ENCODE results near the gene PNMT. TPM values are rescaled to one million over a fixed set of nuclear protein-coding genes. Genes with fewer than 3 reads are reported as not detected.

The PNMT gene, protein sequence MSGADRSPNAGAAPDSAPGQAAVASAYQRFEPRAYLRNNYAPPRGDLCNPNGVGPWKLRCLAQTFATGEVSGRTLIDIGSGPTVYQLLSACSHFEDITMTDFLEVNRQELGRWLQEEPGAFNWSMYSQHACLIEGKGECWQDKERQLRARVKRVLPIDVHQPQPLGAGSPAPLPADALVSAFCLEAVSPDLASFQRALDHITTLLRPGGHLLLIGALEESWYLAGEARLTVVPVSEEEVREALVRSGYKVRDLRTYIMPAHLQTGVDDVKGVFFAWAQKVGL
- 0.20 and 1.0 TPM in 2 replicates for polyA plus RNA-seq

DNA sequence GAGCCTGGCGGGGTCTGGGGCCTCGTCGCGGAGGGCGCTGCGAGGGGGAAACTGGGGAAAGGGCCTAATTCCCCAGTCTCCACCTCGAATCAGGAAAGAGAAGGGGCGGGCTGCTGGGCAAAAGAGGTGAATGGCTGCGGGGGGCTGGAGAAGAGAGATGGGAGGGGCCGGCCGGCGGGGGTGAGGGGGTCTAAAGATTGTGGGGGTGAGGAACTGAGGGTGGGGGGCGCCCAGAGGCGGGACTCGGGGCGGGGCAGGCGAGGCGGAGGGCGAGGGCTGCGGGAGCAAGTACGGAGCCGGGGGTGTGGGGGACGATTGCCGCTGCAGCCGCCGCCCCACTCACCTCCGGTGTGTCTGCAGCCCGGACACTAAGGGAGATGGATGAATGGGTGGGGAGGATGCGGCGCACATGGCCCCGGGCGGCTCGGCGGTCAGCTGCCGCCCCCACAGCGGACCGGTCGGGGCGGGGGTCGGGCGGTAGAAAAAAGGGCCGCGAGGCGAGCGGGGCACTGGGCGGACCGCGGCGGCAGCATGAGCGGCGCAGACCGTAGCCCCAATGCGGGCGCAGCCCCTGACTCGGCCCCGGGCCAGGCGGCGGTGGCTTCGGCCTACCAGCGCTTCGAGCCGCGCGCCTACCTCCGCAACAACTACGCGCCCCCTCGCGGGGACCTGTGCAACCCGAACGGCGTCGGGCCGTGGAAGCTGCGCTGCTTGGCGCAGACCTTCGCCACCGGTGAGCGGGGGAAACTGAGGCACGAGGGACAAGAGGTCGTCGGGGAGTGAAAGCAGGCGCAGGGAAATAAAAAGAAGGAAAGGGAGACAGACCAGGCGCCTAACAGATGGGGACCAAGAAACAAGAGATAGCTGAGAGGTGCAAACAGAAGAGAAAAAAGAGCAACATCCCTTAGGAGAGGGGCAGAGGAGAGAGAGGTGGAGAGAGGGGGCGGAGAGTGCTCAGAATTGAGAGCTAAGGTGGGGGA is at the start of gene PNMT:
TSS of gene PNMT (plus strand) at position 509 of the 980 bp plus-strand sequence. CDS start at position 532, 23 bp downstream.

DNA sequence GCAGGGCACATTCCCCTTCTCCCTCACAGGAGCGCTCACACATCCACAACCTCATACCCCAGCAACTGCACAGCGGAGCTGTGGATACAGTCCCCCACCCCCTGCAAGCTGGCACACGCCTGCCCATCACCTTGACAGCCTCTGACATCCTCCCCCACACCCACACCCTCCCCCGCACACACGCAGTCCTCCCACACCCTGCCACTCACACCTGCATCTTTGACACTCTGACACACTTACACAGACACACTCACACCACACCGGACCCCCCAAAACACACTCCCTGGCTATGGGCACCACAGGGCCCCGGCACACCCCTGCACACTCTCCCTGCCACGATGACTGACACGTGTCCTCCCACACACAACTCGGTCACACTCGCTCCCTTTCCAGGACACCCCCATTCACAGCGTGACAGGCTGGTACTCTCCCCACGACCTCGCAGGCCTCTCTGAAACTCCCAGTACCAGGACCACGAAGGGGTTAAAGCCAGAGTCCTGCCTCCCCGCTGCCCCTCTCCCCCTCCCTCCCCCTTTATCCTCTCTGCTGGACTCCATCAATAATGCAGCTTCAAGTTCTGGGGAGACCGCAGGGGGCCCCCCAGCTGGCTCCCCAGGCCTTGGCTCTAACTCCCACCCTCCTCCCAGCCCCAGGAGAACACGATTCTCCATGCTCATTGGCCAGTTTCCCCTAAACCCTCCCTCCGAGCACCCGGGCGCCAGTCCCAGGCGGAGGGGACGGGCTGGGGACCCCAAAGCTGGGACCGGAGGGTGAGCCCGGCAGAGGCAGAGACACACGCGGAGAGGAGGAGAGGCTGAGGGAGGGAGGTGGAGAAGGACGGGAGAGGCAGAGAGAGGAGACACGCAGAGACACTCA is 41.8 kb upstream of the PNMT start, which contains the start of gene PPP1R1B:
TSS of gene PPP1R1B (plus strand) at position 782 of the 876 bp plus-strand sequence. CDS start 441 bp downstream, outside the sequence.

DNA sequence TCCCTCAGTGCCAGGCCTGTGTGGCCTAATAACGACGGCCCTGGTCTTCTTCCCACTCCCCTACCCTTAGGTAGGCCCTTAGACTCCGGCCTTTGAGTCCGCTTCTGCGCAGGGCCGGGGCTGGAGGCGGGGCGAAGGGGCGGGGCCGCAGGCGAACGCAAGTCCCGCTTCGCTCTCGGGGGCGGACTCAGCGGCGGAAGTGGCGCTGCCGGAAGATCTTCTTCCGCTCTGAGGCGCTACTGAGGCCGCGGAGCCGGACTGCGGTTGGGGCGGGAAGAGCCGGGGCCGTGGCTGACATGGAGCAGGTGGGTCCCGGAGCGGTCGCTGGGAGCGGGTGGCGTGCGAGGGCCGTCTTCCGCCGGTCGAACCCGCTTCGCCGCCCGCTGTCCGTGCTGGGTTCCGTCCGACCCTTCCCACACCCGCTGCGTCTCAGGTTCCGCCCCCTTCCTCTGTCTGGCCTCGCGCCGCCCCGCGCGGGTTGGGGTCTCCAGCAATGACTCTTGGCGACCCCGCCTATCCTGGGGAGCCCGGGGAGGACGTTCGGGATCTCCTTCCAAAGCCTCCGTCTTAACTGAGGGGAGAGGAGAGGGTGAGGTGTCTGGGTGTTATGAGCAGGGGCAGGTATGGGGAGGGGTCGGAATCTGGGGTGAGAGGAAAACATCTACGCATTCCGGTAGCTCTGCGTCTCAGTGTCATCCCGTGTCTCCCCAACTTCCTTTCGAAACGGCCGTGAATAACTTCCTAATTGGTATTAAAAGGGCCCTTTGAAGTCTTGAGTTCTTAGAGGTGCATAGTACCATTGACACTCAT is 31.1 kb upstream of the PNMT start, which contains the start of gene STARD3:
TSS of gene STARD3 (plus strand) at position 218 of the 810 bp plus-strand sequence. CDS start 16,388 bp downstream, outside the sequence.

DNA sequence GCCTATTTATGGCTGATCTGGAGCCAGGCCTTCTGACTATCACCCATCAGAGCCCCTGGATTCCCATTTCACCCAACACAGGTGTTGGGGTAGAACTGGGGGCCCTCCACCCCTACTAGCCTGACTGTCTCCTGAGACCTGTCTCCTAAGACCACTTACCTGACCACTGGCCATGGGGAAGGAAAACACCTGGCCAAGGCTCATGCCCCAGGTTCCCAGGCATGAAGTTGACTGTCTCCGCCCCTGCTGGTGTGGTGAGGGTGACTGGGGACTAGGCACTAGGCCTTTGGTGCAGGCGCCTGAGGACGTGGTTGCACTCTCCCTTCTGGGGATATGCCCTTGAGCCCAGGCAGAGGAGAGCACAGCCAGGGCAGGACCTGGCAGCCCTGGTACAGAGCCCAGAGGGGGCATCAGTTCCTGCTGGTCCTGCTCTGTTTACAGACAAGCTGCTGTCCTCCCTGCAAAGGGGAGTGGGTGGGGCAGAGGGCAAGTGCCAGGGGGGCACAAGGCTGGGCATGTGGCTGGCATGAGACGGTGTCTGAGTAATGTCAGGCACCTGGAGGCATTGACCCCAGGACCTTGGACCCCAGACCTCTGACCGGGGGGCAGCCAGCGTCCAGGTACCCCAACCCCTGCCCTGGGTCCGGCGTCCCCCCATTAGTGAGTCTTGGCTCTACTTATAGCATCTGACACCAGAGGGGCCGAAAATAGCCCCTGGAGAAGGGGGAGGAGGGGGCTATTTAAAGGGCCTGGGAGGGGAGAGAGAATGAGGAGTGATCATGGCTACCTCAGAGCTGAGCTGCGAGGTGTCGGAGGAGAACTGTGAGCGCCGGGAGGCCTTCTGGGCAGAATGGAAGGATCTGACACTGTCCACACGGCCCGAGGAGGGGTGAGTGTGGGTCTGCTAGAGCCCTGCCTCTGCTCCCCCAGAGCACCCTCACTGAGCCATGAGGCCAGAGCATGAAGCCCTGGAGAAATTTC is 3.4 kb upstream of the PNMT start, which contains the start of gene TCAP:
TSS of gene TCAP (plus strand) at position 769 of the 981 bp plus-strand sequence. CDS start at position 780, 11 bp downstream.

DNA sequence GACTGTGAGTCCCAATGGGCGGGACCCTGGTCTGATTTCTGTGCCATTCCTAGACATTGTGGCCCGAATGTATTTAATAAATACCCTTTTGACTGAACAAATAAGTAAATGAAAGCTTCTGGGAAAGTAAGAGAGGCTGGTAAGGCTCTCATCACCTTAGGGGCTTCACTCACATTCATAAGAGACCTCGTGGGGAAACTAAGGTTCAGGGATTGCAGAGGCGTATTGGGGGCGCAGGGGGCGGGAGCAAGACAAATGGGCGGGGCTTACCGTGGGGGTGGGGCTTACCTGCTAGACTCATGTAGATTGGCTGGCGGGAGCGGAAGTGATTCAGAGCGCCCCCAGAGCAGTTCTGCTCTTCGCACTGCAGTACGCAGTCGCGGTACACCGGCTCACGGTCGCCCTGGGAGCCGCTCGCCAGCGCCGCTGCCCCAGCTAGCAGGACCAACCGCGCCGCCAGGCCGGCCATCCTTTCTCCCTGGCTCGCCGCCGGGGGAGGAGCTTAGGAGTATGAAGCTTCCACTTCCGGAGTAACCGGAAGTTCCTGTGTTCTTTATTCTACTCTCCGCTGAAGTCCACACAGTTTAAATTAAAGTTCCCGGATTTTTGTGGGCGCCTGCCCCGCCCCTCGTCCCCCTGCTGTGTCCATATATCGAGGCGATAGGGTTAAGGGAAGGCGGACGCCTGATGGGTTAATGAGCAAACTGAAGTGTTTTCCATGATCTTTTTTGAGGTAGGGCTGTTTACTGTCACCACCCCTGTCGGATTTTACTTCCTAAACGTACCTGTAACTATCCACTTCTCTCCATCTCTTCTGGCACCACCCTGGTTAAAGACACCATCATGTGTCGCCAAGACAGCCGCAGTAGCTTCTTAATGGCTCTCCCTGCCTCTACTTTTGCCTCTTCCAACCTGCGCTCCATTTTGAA is 19.6 kb downstream of the PNMT start, which contains the start of gene PGAP3:
TSS of gene PGAP3 (minus strand) at position 512 of the 929 bp plus-strand sequence. CDS start at position 469, 43 bp downstream.

DNA sequence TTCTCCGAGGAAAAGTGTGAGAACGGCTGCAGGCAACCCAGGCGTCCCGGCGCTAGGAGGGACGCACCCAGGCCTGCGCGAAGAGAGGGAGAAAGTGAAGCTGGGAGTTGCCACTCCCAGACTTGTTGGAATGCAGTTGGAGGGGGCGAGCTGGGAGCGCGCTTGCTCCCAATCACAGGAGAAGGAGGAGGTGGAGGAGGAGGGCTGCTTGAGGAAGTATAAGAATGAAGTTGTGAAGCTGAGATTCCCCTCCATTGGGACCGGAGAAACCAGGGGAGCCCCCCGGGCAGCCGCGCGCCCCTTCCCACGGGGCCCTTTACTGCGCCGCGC is 31.5 kb downstream of the PNMT start, which contains the start of gene ERBB2:
TSS of gene ERBB2 (plus strand) at position 247 of the 330 bp plus-strand sequence. CDS start 175 bp downstream, outside the sequence.

Other genes starting within 250 kb of the PNMT start
- gene MED1, start 217.2 kb upstream of the PNMT start, polyA plus RNA-seq: 4.2 and 4.3 TPM in 2 replicates
- 4.1 and 4.6 TPM in 2 replicates for gene CDK12, start 207.0 kb upstream of the PNMT start, polyA plus RNA-seq
- 0.36 and 2.9 TPM in 2 replicates for gene NEUROD2, start 60.5 kb upstream of the PNMT start, polyA plus RNA-seq
- gene PPP1R1B, start 41.5 kb upstream of the PNMT start, polyA plus RNA-seq: 272 and 400 TPM in 2 replicates
- 0.32 and 1.5 TPM in 2 replicates for gene STARD3, start 31.3 kb upstream of the PNMT start, polyA plus RNA-seq
- 0.14 TPM in 1 of 2 replicates, not detected in the other for gene TCAP, start 3.1 kb upstream of the PNMT start, polyA plus RNA-seq
- 1.3 and 3.5 TPM in 2 replicates for gene PGAP3, start 19.6 kb downstream of the PNMT start, polyA plus RNA-seq
- 0.39 and 1.8 TPM in 2 replicates for gene ERBB2, start 31.6 kb downstream of the PNMT start, polyA plus RNA-seq
- gene MIEN1, start 62.1 kb downstream of the PNMT start, polyA plus RNA-seq: 127 and 130 TPM in 2 replicates
- gene GRB7, start 69.5 kb downstream of the PNMT start, polyA plus RNA-seq: not detected in 2 replicates
- 0.10 TPM in 1 of 2 replicates, not detected in the other for gene IKZF3, start 195.9 kb downstream of the PNMT start, polyA plus RNA-seq
- not detected in 2 replicates for gene ZPBP2, start 199.7 kb downstream of the PNMT start, polyA plus RNA-seq